Measurements from ENCODE around the gene ZFHX2.
"Not testable (repeated sequence)": the region's sequence is repeated elsewhere in the genome, so short reads cannot be mapped to it uniquely, and the experiment has no call there.

Gene ZFHX2

GRCh38 chr14:23544511-23545447 is 6.8 kb downstream of the ZFHX2 start:
- no peak for DNase-seq (ENCODE audit: low read depth in 3 of 3, low spot score in 1 of 3)

GRCh38 chr14:23543403-23543802 is 8.2 kb downstream of the ZFHX2 start:
- DNase-seq (ENCODE audit: low read depth in 3 of 3, low spot score in 1 of 3) = no peak

- DNase-seq (ENCODE audit: low read depth in 3 of 3, low spot score in 1 of 3) = no peak
Measured at GRCh38 chr14:23542261-23542660, 9.3 kb downstream of the ZFHX2 start.

- no peak for DNase-seq (ENCODE audit: low read depth in 3 of 3, low spot score in 1 of 3)
Measured at GRCh38 chr14:23540141-23540469, 11.5 kb downstream of the ZFHX2 start.

GRCh38 chr14:23539248-23540140 is 12.1 kb downstream of the ZFHX2 start:
- DNase-seq (ENCODE audit: low read depth in 3 of 3, low spot score in 1 of 3) = no peak

GRCh38 chr14:23538785-23539184 is 12.8 kb downstream of the ZFHX2 start:
- DNase-seq (ENCODE audit: low read depth in 3 of 3, low spot score in 1 of 3) = no peak

- DNase-seq (ENCODE audit: low read depth in 3 of 3, low spot score in 1 of 3) = no peak
Measured at GRCh38 chr14:23538050-23538718, 13.4 kb downstream of the ZFHX2 start.

- no peak for DNase-seq (ENCODE audit: low read depth in 3 of 3, low spot score in 1 of 3)
Measured at GRCh38 chr14:23537351-23538049, 14.1 kb downstream of the ZFHX2 start.

- DNase-seq (ENCODE audit: low read depth in 3 of 3, low spot score in 1 of 3) = not testable (repeated sequence)
Measured at GRCh38 chr14:23536906-23537305, 14.7 kb downstream of the ZFHX2 start.

GRCh38 chr14:23536494-23536893 is 15.1 kb downstream of the ZFHX2 start:
- no peak for DNase-seq (ENCODE audit: low read depth in 3 of 3, low spot score in 1 of 3)

- DNase-seq (ENCODE audit: low read depth in 3 of 3, low spot score in 1 of 3) = no peak
Measured at GRCh38 chr14:23535943-23536342, 15.6 kb downstream of the ZFHX2 start.

- DNase-seq (ENCODE audit: low read depth in 3 of 3, low spot score in 1 of 3) = no peak
Measured at GRCh38 chr14:23533652-23534435, 17.7 kb downstream of the ZFHX2 start.

- no peak for DNase-seq (ENCODE audit: low read depth in 3 of 3, low spot score in 1 of 3)
Measured at GRCh38 chr14:23532658-23533057, 18.9 kb downstream of the ZFHX2 start.

- no peak for DNase-seq (ENCODE audit: low read depth in 3 of 3, low spot score in 1 of 3)
Measured at GRCh38 chr14:23531391-23531790, 20.2 kb downstream of the ZFHX2 start.

GRCh38 chr14:23530375-23531055 is 21.1 kb downstream of the ZFHX2 start:
- no peak for DNase-seq (ENCODE audit: low read depth in 3 of 3, low spot score in 1 of 3)

GRCh38 chr14:23529016-23529415 is 22.5 kb downstream of the ZFHX2 start:
- DNase-seq (ENCODE audit: low read depth in 3 of 3, low spot score in 1 of 3) = no peak

GRCh38 chr14:23528555-23528954 is 23.0 kb downstream of the ZFHX2 start:
- DNase-seq (ENCODE audit: low read depth in 3 of 3, low spot score in 1 of 3) = no peak

- DNase-seq (ENCODE audit: low read depth in 3 of 3, low spot score in 1 of 3) = no peak
Measured at GRCh38 chr14:23525611-23526010, 26.0 kb downstream of the ZFHX2 start.

GRCh38 chr14:23524954-23525353 is 26.6 kb downstream of the ZFHX2 start:
- DNase-seq (ENCODE audit: low read depth in 3 of 3, low spot score in 1 of 3) = no peak

Measured in stimulated activated CD4-positive, alpha-beta T cell treated with anti-CD3 and anti-CD28 coated beads, TNF-alpha, amount 100 ng/mL, for 1 hour (primary cell).